Measurements from ENCODE around the gene C12orf57. TPM values are rescaled to one million over a fixed set of nuclear protein-coding genes. Genes with fewer than 3 reads are reported as not detected.

Gene C12orf57
- polyA plus RNA-seq, 4 donors = 130 to 222 (median 167) TPM

DNA sequence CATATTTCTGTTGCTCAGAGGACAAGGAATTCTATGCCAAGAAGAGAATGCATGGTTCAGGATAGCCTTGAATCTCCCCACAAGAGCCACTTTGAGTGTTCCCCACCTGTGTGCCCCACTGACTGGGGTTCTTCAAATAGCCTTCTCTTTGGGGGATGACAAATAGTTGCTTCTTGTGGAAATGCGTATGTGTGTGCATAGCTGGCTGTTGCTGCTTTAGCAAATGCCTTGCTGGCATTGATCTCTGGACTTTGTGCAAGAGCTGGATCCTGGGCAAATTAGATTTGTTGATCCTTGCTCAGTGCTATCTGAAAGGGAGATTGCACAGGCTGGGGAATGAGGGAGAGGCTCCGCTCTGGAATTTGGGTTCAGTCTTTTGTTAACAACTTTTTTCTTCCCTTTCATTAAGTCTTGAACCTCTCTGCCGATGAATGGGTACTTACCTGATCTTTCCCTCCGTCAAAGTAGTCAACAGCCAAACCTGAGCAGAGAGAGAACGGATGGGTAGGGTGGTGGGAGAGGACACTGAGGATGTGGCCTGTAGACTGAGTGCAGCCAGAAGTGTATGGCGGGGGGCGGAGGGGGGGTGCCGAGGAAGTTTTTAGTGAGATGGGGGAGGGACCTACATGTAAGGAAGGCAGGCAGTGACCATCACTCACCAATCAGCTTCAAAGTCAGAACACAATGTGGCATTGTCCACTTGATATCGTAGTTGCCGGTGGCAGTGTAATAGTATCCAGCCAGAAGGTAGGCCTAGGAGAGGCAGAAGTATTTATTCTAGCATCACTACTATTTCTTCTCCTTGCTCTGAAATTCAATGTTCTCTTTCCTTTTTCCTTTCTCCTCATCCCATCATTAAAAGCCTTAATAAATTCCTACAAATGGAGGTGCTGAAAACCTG is 37.6 kb downstream of the C12orf57 start:
- no peak for DNase-seq (ENCODE audit: low read depth in 4 of 4, low spot score in 3 of 4)

DNA sequence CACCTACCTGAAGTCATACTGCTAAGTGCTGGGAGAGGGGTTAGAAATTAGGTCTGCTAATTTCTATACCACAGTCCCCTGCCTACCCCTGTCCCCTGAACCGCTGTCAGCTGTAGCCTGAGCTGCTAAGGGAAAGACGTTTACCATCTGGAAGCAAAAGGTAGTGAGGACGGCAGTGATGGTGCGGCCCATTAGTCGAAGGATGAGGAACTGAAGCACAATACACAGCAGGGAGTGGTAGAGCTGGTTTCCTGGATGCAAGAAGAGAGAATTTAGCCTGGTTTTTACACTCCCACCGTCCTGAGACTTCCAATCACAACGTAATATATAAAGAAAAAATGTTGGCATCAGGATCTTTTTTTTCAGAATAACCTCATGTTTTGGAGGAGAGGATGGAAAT is 38.7 kb downstream of the C12orf57 start:
- DNase-seq (ENCODE audit: low read depth in 4 of 4, low spot score in 3 of 4) = no peak

- no peak for DNase-seq (ENCODE audit: low read depth in 4 of 4, low spot score in 3 of 4)
Observed at GRCh38 chr12:6987956-6988553, 44.2 kb downstream of the C12orf57 start.

Other genes with a start within 250 kb of the C12orf57 start
- gene PIANP, start 243.2 kb upstream of the C12orf57 start, polyA plus RNA-seq (ENCODE audit: insufficient read length in 4 of 4) = 10 to 100 TPM; 10.4 to 16.3 (median 14.3) TPM
- 10 to 100 TPM; 57.7 to 68.9 (median 66.8) TPM for gene COPS7A, start 220.0 kb upstream of the C12orf57 start, polyA plus RNA-seq (ENCODE audit: insufficient read length in 4 of 4)
- 100 to 1,000 TPM; 156 to 226 (median 194) TPM for gene MLF2, start 190.9 kb upstream of the C12orf57 start, polyA plus RNA-seq (ENCODE audit: insufficient read length in 4 of 4)
- gene PTMS, start 177.7 kb upstream of the C12orf57 start, polyA plus RNA-seq (ENCODE audit: insufficient read length in 4 of 4) = 100 to 1,000 TPM; 503 to 684 (median 585) TPM
- 1 to 10 TPM in 2 of 4 donors, under 1 TPM in 2; 0.89 to 6.2 (median 2.1) TPM for gene LAG3, start 171.5 kb upstream of the C12orf57 start, polyA plus RNA-seq (ENCODE audit: insufficient read length in 4 of 4)
- gene CD4, start 154.5 kb upstream of the C12orf57 start, polyA plus RNA-seq (ENCODE audit: insufficient read length in 4 of 4) = 10 to 100 TPM; 18.7 to 31.0 (median 26.5) TPM
- gene GPR162, start 122.2 kb upstream of the C12orf57 start, polyA plus RNA-seq (ENCODE audit: insufficient read length in 4 of 4) = 10 to 100 TPM; 26.1 to 31.5 (median 29.5) TPM
- 10 to 100 TPM; 27.5 to 80.9 (median 33.6) TPM for gene P3H3, start 115.6 kb upstream of the C12orf57 start, polyA plus RNA-seq (ENCODE audit: insufficient read length in 4 of 4)
- 10 to 100 TPM in 1 of 4 donors, 1 to 10 TPM in 3; 4.4 to 14.0 (median 6.8) TPM for gene GNB3, start 103.1 kb upstream of the C12orf57 start, polyA plus RNA-seq (ENCODE audit: insufficient read length in 4 of 4)
- gene CDCA3, start 92.7 kb upstream of the C12orf57 start, polyA plus RNA-seq (ENCODE audit: insufficient read length in 4 of 4) = 10 to 100 TPM; 26.1 to 31.9 (median 27.9) TPM
- 10 to 100 TPM; 47.3 to 64.0 (median 61.0) TPM for gene USP5, start 91.9 kb upstream of the C12orf57 start, polyA plus RNA-seq (ENCODE audit: insufficient read length in 4 of 4)
- 100 to 1,000 TPM; 328 to 571 (median 548) TPM for gene TPI1, start 76.5 kb upstream of the C12orf57 start, polyA plus RNA-seq (ENCODE audit: insufficient read length in 4 of 4)
- 10 to 100 TPM in 1 of 4 donors, 1 to 10 TPM in 3; 5.4 to 19.8 (median 7.3) TPM for gene SPSB2, start 70.7 kb upstream of the C12orf57 start, polyA plus RNA-seq (ENCODE audit: insufficient read length in 4 of 4)
- gene LRRC23, start 39.2 kb upstream of the C12orf57 start, polyA plus RNA-seq (ENCODE audit: insufficient read length in 4 of 4) = 10 to 100 TPM in 3 of 4 donors, 1 to 10 TPM in 1; 8.6 to 19.2 (median 16.7) TPM
- gene ENO2, start 29.4 kb upstream of the C12orf57 start, polyA plus RNA-seq (ENCODE audit: insufficient read length in 4 of 4) = 10 to 100 TPM; 10.5 to 16.4 (median 14.2) TPM
- 100 to 1,000 TPM in 3 of 4 donors, 10 to 100 TPM in 1; 97.0 to 158 (median 125) TPM for gene ATN1, start 16.1 kb upstream of the C12orf57 start, polyA plus RNA-seq (ENCODE audit: insufficient read length in 4 of 4)
- gene RNU7-1, start 206 bp upstream of the C12orf57 start, polyA plus RNA-seq (ENCODE audit: insufficient read length in 4 of 4) = not detected
- gene PTPN6, start 7.3 kb downstream of the C12orf57 start, polyA plus RNA-seq (ENCODE audit: insufficient read length in 4 of 4) = 10 to 100 TPM; 10.3 to 26.7 (median 18.8) TPM
- 100 to 1,000 TPM; 213 to 266 (median 248) TPM for gene PHB2, start 26.6 kb downstream of the C12orf57 start, polyA plus RNA-seq (ENCODE audit: insufficient read length in 4 of 4)
- gene EMG1, start 26.9 kb downstream of the C12orf57 start, polyA plus RNA-seq (ENCODE audit: insufficient read length in 4 of 4) = 10 to 100 TPM; 40.3 to 49.6 (median 44.2) TPM
- gene LPCAT3, start 74.5 kb downstream of the C12orf57 start, polyA plus RNA-seq (ENCODE audit: insufficient read length in 4 of 4) = 10 to 100 TPM; 33.8 to 67.5 (median 57.9) TPM
- gene C1S, start 116.7 kb downstream of the C12orf57 start, polyA plus RNA-seq (ENCODE audit: insufficient read length in 4 of 4) = 100 to 1,000 TPM in 1 of 4 donors, 10 to 100 TPM in 3; 50.5 to 257 (median 62.0) TPM
- gene C1R, start 148.4 kb downstream of the C12orf57 start, polyA plus RNA-seq (ENCODE audit: insufficient read length in 4 of 4) = 100 to 1,000 TPM in 1 of 4 donors, 10 to 100 TPM in 3; 33.9 to 275 (median 59.1) TPM
- gene C1RL, start 165.2 kb downstream of the C12orf57 start, polyA plus RNA-seq (ENCODE audit: insufficient read length in 4 of 4) = 10 to 100 TPM; 30.2 to 39.2 (median 36.1) TPM
- 10 to 100 TPM; 18.4 to 55.4 (median 51.4) TPM for gene RBP5, start 184.9 kb downstream of the C12orf57 start, polyA plus RNA-seq (ENCODE audit: insufficient read length in 4 of 4)
- gene CLSTN3, start 186.3 kb downstream of the C12orf57 start, polyA plus RNA-seq (ENCODE audit: insufficient read length in 4 of 4) = 100 to 1,000 TPM in 1 of 4 donors, 10 to 100 TPM in 3; 53.4 to 105 (median 76.9) TPM
- 10 to 100 TPM; 36.2 to 50.7 (median 44.5) TPM for gene PEX5, start 245.7 kb downstream of the C12orf57 start, polyA plus RNA-seq (ENCODE audit: insufficient read length in 4 of 4)

All from left renal pelvis (tissue), 4 donors.